Endodermal cell (in vitro differentiated cells): Measurements from ENCODE around the gene ZNF614. TPM values are rescaled to one million over a fixed set of nuclear protein-coding genes. Genes with fewer than 3 reads are reported as not detected.
"Not testable (repeated sequence)": the region's sequence is repeated elsewhere in the genome, so short reads cannot be mapped to it uniquely, and the experiment has no call there.

Experiments used
- DNase-seq: peaks from one replicate; pipeline ENCODE4 v3.0.0-alpha.2; 2017
- H3K27ac ChIP-seq: 2 replicates; pipeline ENCODE4 v1.5.1; 2013; ENCODE audit warnings: mild to moderate bottlenecking, low read depth, low read length, moderate library complexity
- H3K27me3 ChIP-seq: 2 replicates; pipeline ENCODE4 v1.6.1; 2013; ENCODE audit warnings: mild to moderate bottlenecking, low read length, moderate library complexity; ENCODE audit not compliant: insufficient read depth, control insufficient read depth, poor library complexity, severe bottlenecking
- H3K36me3 ChIP-seq: 2 replicates; pipeline ENCODE4 v1.7.0; 2013; ENCODE audit warnings: mild to moderate bottlenecking, low read length, moderate library complexity; ENCODE audit not compliant: control insufficient read depth, insufficient read depth
- H3K4me1 ChIP-seq: one replicate; pipeline ENCODE4 v1.7.0; 2013; ENCODE audit warnings: low read length; ENCODE audit not compliant: control insufficient read depth, insufficient read depth
- H3K4me3 ChIP-seq: 2 replicates; pipeline ENCODE4 v1.5.1; 2013; ENCODE audit warnings: mild to moderate bottlenecking, low read length, moderate library complexity
- H3K9ac ChIP-seq: 2 replicates; pipeline ENCODE4 v1.6.1; 2013; ENCODE audit warnings: mild to moderate bottlenecking, low read length, moderate library complexity; ENCODE audit not compliant: poor library complexity, severe bottlenecking; ENCODE audit errors: extremely low read depth
- H3K9me3 ChIP-seq: 2 replicates; pipeline ENCODE4 v1.6.1; 2013; ENCODE audit warnings: mild to moderate bottlenecking, low read length, moderate library complexity; ENCODE audit not compliant: control insufficient read depth
- H3K27ac Mint-ChIP-seq: 2 replicates; pipeline ENCODE4 v1.8.0; 2020; ENCODE audit warnings: mixed read lengths
- H3K27me3 Mint-ChIP-seq: 2 replicates; pipeline ENCODE4 v1.8.0; 2021; ENCODE audit warnings: mild to moderate bottlenecking, mixed read lengths; ENCODE audit not compliant: insufficient read depth
- H3K36me3 Mint-ChIP-seq: 2 replicates; pipeline ENCODE4 v1.8.0; 2020; ENCODE audit warnings: low read depth, mixed read lengths
- H3K4me1 Mint-ChIP-seq: 2 replicates; pipeline ENCODE4 v1.8.0; 2020; ENCODE audit warnings: mixed read lengths
- H3K4me3 Mint-ChIP-seq: 2 replicates; pipeline ENCODE4 v1.8.0; 2020; ENCODE audit warnings: mild to moderate bottlenecking, moderate library complexity, mixed read lengths
- H3K9me3 Mint-ChIP-seq: 2 replicates; pipeline ENCODE4 v1.8.0; 2020; ENCODE audit warnings: mild to moderate bottlenecking, mixed read lengths
- WGBS, 2 experiments: methylation state at CpG; one replicate each; pipeline versions ENCODE4 v1.1.5 to v1.1.7; 2013; ENCODE audit warnings: missing lambda C conversion rate in 2 of 2, mixed read lengths in 1 of 2; ENCODE audit not compliant: insufficient coverage in 1 of 2, insufficient read length in 1 of 2; 5-methylcytosine and 5-hydroxymethylcytosine counted together
- total RNA-seq, 2 donors: library from RNA; stranded (reverse); fragmentation: NEBNext Ultra II Directional in 1 of 2; extraction: Animal tissue kit (Norgen Biotek cat#: 25700) in 1 of 2; gene quantifications; 2 replicates in 1 of 2; 3 replicates in 1 of 2; pipeline ENCODE4 v1.2.1, GENCODE V29; 2021
- TF ChIP-seq, protein P1 (sequence below): fragments of 200-600 bp; sonication (generic); conservative IDR thresholded peaks from 2 replicates; pipeline ENCODE4 v1.5.0; 2021; ENCODE audit warnings: antibody characterized with exemption, mild to moderate bottlenecking

The ZNF614 gene
- total RNA-seq, 2 donors from 2014 or later, result 46.2 to 66.7 TPM

DNA sequence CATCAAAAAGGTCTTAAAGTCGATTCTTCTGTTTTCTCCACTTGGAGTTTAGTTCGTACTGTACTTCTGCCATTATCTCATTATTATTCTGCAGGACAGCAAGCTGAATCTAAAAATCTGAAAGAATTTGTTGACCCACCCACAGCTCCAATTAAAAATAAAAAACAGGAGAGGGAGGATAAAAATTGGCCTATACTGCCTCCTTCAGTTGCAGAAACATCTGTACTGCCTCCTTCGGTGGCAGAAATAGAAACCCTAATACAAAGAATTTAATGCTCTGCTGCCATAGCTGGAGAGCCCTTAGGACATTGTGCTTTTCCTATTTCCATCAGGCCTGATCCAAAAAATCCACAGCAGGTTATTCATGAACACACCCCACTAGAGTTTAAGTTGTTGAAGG is 51.3 kb downstream of the ZNF614 start:
- no peak for DNase-seq
- TF ChIP-seq, protein P1, sequence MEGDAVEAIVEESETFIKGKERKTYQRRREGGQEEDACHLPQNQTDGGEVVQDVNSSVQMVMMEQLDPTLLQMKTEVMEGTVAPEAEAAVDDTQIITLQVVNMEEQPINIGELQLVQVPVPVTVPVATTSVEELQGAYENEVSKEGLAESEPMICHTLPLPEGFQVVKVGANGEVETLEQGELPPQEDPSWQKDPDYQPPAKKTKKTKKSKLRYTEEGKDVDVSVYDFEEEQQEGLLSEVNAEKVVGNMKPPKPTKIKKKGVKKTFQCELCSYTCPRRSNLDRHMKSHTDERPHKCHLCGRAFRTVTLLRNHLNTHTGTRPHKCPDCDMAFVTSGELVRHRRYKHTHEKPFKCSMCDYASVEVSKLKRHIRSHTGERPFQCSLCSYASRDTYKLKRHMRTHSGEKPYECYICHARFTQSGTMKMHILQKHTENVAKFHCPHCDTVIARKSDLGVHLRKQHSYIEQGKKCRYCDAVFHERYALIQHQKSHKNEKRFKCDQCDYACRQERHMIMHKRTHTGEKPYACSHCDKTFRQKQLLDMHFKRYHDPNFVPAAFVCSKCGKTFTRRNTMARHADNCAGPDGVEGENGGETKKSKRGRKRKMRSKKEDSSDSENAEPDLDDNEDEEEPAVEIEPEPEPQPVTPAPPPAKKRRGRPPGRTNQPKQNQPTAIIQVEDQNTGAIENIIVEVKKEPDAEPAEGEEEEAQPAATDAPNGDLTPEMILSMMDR, result no peak
- Mint-ChIP-seq H3K9me3 (peaks cover 88% of the 10 kb centered on the region), H3K27me3 (no peaks in the 10 kb centered on the region), H3K4me1 (no peaks in the 10 kb centered on the region), H3K27ac (no peak overlapping the region), H3K4me3 (no peak overlapping the region), H3K36me3 (peaks cover 94% of the 10 kb centered on the region)
- Histone ChIP-seq H3K9ac (no peak overlapping the region), H3K4me1 (no peaks in the 10 kb centered on the region), H3K36me3 (peaks cover 46% of the 10 kb centered on the region), H3K4me3 (no peak overlapping the region), H3K27ac (no peak overlapping the region), H3K27me3 (no peaks in the 10 kb centered on the region), H3K9me3 (peaks cover 99% of the 10 kb centered on the region)
- WGBS, 2 experiments, result 86 to 93% methylated on average over 2 to 3 of the region's 3 CpGs

DNA sequence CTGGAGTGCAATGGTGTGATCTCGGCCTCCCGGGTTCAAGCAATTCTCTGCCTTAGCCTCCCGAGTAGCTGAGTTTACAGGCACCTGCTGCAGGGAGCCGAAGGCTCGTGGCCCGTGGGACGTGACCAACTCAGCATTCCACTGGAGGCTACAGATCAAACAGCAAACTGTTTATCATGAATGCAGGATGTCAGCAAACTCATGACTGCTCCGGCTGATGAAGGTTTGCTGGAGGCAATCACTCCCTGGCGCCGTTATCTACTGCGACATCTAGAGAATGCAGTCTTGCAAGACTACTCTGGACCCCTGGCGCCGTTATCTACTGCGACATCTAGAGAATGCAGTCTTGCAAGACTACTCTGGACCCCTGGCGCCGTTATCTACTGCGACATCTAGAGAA is 52.4 kb downstream of the ZNF614 start:
- H3K4me3 ChIP-seq, H3K27ac Mint-ChIP-seq, H3K4me1 ChIP-seq, H3K27me3 Mint-ChIP-seq, DNase-seq, H3K4me3 Mint-ChIP-seq, H3K9ac ChIP-seq, H3K27ac ChIP-seq, H3K4me1 Mint-ChIP-seq, H3K27me3 ChIP-seq: not testable (repeated sequence)
- Histone ChIP-seq H3K36me3 (peaks cover 56% of the 10 kb centered on the region), H3K9me3 (peaks cover 100% of the 10 kb centered on the region)
- 95% methylated on average over 12 to 17 of the region's 17 CpGs for WGBS, 2 experiments
- Mint-ChIP-seq H3K9me3 (peaks cover 92% of the 10 kb centered on the region), H3K36me3 (peaks cover 95% of the 10 kb centered on the region)

DNA sequence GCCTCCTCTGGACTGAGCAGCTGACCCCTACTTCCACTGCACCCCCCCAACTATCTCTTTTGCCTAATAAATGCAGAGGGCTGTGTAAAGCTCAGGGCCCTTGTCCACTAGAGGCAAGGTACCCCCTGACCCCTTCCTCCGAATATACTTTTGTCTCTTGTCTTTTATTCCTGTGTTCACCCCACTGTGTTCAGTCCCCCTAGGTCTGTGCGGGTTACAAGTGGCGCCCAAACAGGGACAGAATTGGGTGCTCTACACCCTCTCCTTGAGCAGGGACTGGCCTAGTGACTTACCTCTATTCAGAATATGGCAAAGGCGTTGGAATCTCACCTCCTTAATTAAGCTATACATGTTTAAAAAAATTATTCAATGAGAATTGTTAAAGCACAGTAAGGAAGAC is 56.6 kb downstream of the ZNF614 start:
- WGBS, 2 experiments, result 94 to 95% methylated on average over 3 of the region's 4 CpGs
- no peaks in the 10 kb centered on the region for H3K27me3 ChIP-seq
- TF ChIP-seq, protein P1, result no peak
- H3K9ac ChIP-seq, result no peak overlapping the region
- H3K4me1 ChIP-seq, result no peaks in the 10 kb centered on the region
- Mint-ChIP-seq H3K9me3 (peaks cover 93% of the 10 kb centered on the region), H3K36me3 (peaks cover 87% of the 10 kb centered on the region), H3K4me1 (no peaks in the 10 kb centered on the region), H3K4me3 (no peak overlapping the region), H3K27ac (no peak overlapping the region), H3K27me3 (peaks cover 1% of the 10 kb centered on the region)
- H3K4me3 ChIP-seq, result peak overlapping the region; percentile 70
- H3K9me3 ChIP-seq, result peaks cover 100% of the 10 kb centered on the region
- no peak for DNase-seq
- peaks cover 79% of the 10 kb centered on the region for H3K36me3 ChIP-seq
- H3K27ac ChIP-seq, result no peak overlapping the region

DNA sequence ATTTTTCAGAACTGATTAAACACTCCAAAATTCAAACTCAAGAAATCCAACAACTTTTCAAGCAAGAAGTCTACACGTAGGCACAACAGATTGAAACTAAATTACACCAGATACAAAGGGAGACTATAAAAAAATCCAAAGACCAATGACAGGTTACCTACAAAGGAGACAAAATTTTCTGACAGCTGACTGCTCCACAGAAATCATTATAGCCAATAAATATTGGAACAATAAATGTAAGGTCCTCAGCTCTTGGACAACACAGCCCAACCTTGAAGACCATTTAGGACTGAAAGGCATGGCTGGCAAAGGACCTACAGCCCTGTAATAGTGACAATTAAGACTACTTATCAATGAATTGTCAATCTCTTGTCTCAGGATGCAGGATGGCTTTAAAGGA is 57.5 kb downstream of the ZNF614 start:
- Mint-ChIP-seq H3K9me3 (peaks cover 95% of the 10 kb centered on the region), H3K4me1 (no peaks in the 10 kb centered on the region), H3K27me3 (peaks cover 1% of the 10 kb centered on the region), H3K27ac (no peak overlapping the region), H3K4me3 (no peak overlapping the region), H3K36me3 (peaks cover 89% of the 10 kb centered on the region)
- WGBS, 2 experiments, result 71 to 97% methylated on average over 1 of the region's 1 CpG
- H3K4me3 ChIP-seq, result peak overlapping the region; percentile 70
- H3K27me3 ChIP-seq, result no peaks in the 10 kb centered on the region
- TF ChIP-seq, protein P1, result no peak
- peaks cover 88% of the 10 kb centered on the region for H3K36me3 ChIP-seq
- H3K4me1 ChIP-seq, result no peaks in the 10 kb centered on the region
- peaks cover 100% of the 10 kb centered on the region for H3K9me3 ChIP-seq
- H3K9ac ChIP-seq, result no peak overlapping the region
- H3K27ac ChIP-seq, result no peak overlapping the region
- no peak for DNase-seq
